Chondrocyte (in vitro differentiated cells): ENCODE data around the gene ZFHX3. TPM values are rescaled to one million over a fixed set of nuclear protein-coding genes. Genes with fewer than 3 reads are reported as not detected.

Experiments used
- DNase-seq: peaks from one replicate; pipeline ENCODE4 v3.0.0; 2021; ENCODE audit warnings: mixed read lengths, low spot score
- H3K27ac Mint-ChIP-seq: one replicate; pipeline ENCODE4 v1.8.0; 2021; ENCODE audit warnings: mild to moderate bottlenecking, moderate library complexity, mixed read lengths; ENCODE audit not compliant: unreplicated experiment
- H3K27me3 Mint-ChIP-seq: 2 replicates; pipeline ENCODE4 v1.8.0; 2021; ENCODE audit warnings: low read depth, mixed read lengths
- H3K36me3 Mint-ChIP-seq: 2 replicates; pipeline ENCODE4 v1.8.0; 2021; ENCODE audit warnings: low read depth, mixed read lengths
- H3K4me1 Mint-ChIP-seq: 2 replicates; pipeline ENCODE4 v1.8.0; 2021; ENCODE audit warnings: low read depth, mild to moderate bottlenecking, mixed read lengths
- H3K4me3 Mint-ChIP-seq: one replicate; pipeline ENCODE4 v1.8.0; 2021; ENCODE audit warnings: mild to moderate bottlenecking, moderate library complexity, mixed read lengths; ENCODE audit not compliant: unreplicated experiment
- H3K9me3 Mint-ChIP-seq: 2 replicates; pipeline ENCODE4 v1.8.0; 2021; ENCODE audit warnings: low read depth, mixed read lengths
- CTCF ChIP-seq: fragments of 200-600 bp; sonication (generic); IDR thresholded peaks from 2 replicates; pipeline ENCODE4 v1.5.0; 2021; ENCODE audit warnings: antibody characterized with exemption, mild to moderate bottlenecking, moderate library complexity
- total RNA-seq: library from RNA; stranded (reverse); gene quantifications from 3 replicates; pipeline ENCODE4 v1.2.1, GENCODE V29; 2021

Gene ZFHX3
- total RNA-seq, 1 donor from 2014 or later: 86.8 TPM

- no peak for TF ChIP-seq CTCF
- H3K4me3 Mint-ChIP-seq: peak overlapping the region; percentile 35
- peak overlapping the region; percentile 96 for H3K27ac Mint-ChIP-seq
- DNase-seq: peak; percentile 58
- H3K4me1 Mint-ChIP-seq: peaks cover 97% of the 10 kb centered on the region
- H3K36me3 Mint-ChIP-seq: peaks cover 9% of the 10 kb centered on the region
- no peaks in the 10 kb centered on the region for H3K27me3 Mint-ChIP-seq
- H3K9me3 Mint-ChIP-seq: peaks cover 2% of the 10 kb centered on the region
Measured at GRCh38 chr16:72850021-72850420, 197.9 kb downstream of the ZFHX3 start.

- TF ChIP-seq CTCF: peak; percentile 51
- Mint-ChIP-seq H3K9me3 (peaks cover 2% of the 10 kb centered on the region), H3K36me3 (peaks cover 7% of the 10 kb centered on the region), H3K27me3 (no peaks in the 10 kb centered on the region), H3K4me3 (peak overlapping the region; percentile 63), H3K27ac (peak overlapping the region; percentile 96), H3K4me1 (peaks cover 97% of the 10 kb centered on the region)
- DNase-seq: peak; percentile 96
Measured at GRCh38 chr16:72848759-72849664, 198.9 kb downstream of the ZFHX3 start.

GRCh38 chr16:72848028-72848400 lies 199.9 kb downstream of the ZFHX3 start:
- Mint-ChIP-seq H3K4me3 (peak overlapping the region; percentile 63), H3K36me3 (peaks cover 8% of the 10 kb centered on the region), H3K27ac (peak overlapping the region; percentile 96), H3K9me3 (peaks cover 2% of the 10 kb centered on the region), H3K4me1 (peaks cover 93% of the 10 kb centered on the region), H3K27me3 (no peaks in the 10 kb centered on the region)
- no peak for DNase-seq
- TF ChIP-seq CTCF: no peak

- peaks cover 92% of the 10 kb centered on the region for H3K4me1 Mint-ChIP-seq
- peak overlapping the region; percentile 96 for H3K27ac Mint-ChIP-seq
- H3K27me3 Mint-ChIP-seq: no peaks in the 10 kb centered on the region
- DNase-seq: no peak
- no peaks in the 10 kb centered on the region for H3K9me3 Mint-ChIP-seq
- H3K36me3 Mint-ChIP-seq: peaks cover 6% of the 10 kb centered on the region
- TF ChIP-seq CTCF: peak; percentile 78
- H3K4me3 Mint-ChIP-seq: peak overlapping the region; percentile 41
Measured at GRCh38 chr16:72847187-72848027, 200.5 kb downstream of the ZFHX3 start.

GRCh38 chr16:72846594-72846993 lies 201.3 kb downstream of the ZFHX3 start:
- no peak for TF ChIP-seq CTCF
- Mint-ChIP-seq H3K36me3 (peaks cover 6% of the 10 kb centered on the region), H3K27ac (peak overlapping the region; percentile 96), H3K4me3 (no peak overlapping the region), H3K4me1 (peaks cover 92% of the 10 kb centered on the region), H3K9me3 (no peaks in the 10 kb centered on the region), H3K27me3 (no peaks in the 10 kb centered on the region)
- no peak for DNase-seq
